Measurements from ENCODE around the gene TMEM131. TPM values are rescaled to one million over a fixed set of nuclear protein-coding genes. Genes with fewer than 3 reads are reported as not detected.

The TMEM131 gene
- total and polyA plus RNA-seq, 7 experiments from 2014 or later: 10.6 to 46.4 (median 40.5) TPM

GRCh38 chr2:98020992-98021713, 25.4 kb upstream of the TMEM131 start:
- Histone ChIP-seq H3K27me3 (ENCODE audit: control insufficient read depth in 2 of 2, insufficient read depth in 2 of 2, low read length in 2 of 2) (no peaks in the 10 kb centered on the region), H3K36me3 (ENCODE audit: control insufficient read depth in 2 of 3, insufficient read depth in 3 of 3, low read length in 3 of 3) (no peaks in the 10 kb centered on the region), H3K9me3 (ENCODE audit: control insufficient read depth in 2 of 3, low read length in 3 of 3) (no peaks in the 10 kb centered on the region), H3K4me1 (ENCODE audit: control insufficient read depth in 2 of 2, insufficient read depth in 2 of 2, low read length in 2 of 2) (no peaks in the 10 kb centered on the region), H3K4me3 (ENCODE audit: low read length) (no peak overlapping the region), H3K27ac (ENCODE audit: low read depth, low read length) (no peak overlapping the region)
- Mint-ChIP-seq H3K4me3 (no peak overlapping the region), H3K4me1 (peaks cover 2 to 5% (median 4%) of the 10 kb centered on the region in 7 donors), H3K9me3 (peaks cover 0 to 4% (median 0%) of the 10 kb centered on the region in 11 donors), H3K27ac (no peak overlapping the region), H3K27me3 (peaks cover 3 to 18% (median 6%) of the 10 kb centered on the region in 5 donors), H3K36me3 (peaks cover 0 to 3% (median 0%) of the 10 kb centered on the region in 5 donors)
- no peak for DNase-seq
- intact Hi-C loops (cut with micrococcal nuclease): no loop called here
- ChIA-PET POLR2A (no interaction called here), CTCF (no interaction called here)
- ATAC-seq: no peak

DNA sequence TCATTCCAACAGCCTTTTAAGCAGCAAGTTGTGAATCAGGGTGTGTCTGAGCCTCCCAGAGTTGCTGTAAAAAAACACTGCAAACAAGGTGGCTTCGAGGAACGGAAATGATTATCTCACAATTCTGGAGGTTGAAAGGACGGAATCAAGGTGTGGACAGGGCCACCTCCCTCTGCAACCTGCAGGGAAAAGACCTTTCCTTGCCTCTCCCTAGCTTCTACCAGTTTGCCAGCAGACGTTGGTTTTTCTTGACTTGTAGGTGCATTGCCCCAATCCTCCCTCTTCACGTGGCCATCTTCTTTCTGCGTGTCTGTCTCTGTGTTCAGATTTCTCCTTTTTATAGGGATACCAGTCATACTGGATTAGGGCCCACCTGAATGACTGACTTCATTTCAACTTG, 24.8 kb upstream of the TMEM131 start:
- Histone ChIP-seq H3K27ac (ENCODE audit: low read depth, low read length) (no peak overlapping the region), H3K9me3 (ENCODE audit: control insufficient read depth in 2 of 3, low read length in 3 of 3) (no peaks in the 10 kb centered on the region), H3K36me3 (ENCODE audit: control insufficient read depth in 2 of 3, insufficient read depth in 3 of 3, low read length in 3 of 3) (no peaks in the 10 kb centered on the region), H3K27me3 (ENCODE audit: control insufficient read depth in 2 of 2, insufficient read depth in 2 of 2, low read length in 2 of 2) (no peaks in the 10 kb centered on the region), H3K4me1 (ENCODE audit: control insufficient read depth in 2 of 2, insufficient read depth in 2 of 2, low read length in 2 of 2) (no peaks in the 10 kb centered on the region), H3K4me3 (ENCODE audit: low read length) (no peak overlapping the region)
- intact Hi-C loops (cut with micrococcal nuclease): no loop called here
- ChIA-PET CTCF (no interaction called here), POLR2A (no interaction called here)
- ATAC-seq (no peak), DNase-seq (no peak)
- Mint-ChIP-seq H3K4me1 (peaks cover 0 to 5% (median 0%) of the 10 kb centered on the region in 7 donors), H3K9me3 (peaks cover 0 to 4% (median 0%) of the 10 kb centered on the region in 11 donors), H3K4me3 (no peak overlapping the region), H3K27ac (no peak overlapping the region), H3K27me3 (peaks cover 3 to 16% (median 6%) of the 10 kb centered on the region in 5 donors), H3K36me3 (peaks cover 0 to 3% (median 0%) of the 10 kb centered on the region in 5 donors)

- Histone ChIP-seq H3K9me3 (ENCODE audit: control insufficient read depth in 2 of 3, low read length in 3 of 3) (no peaks in the 10 kb centered on the region), H3K4me1 (ENCODE audit: control insufficient read depth in 2 of 2, insufficient read depth in 2 of 2, low read length in 2 of 2) (no peaks in the 10 kb centered on the region), H3K27me3 (ENCODE audit: control insufficient read depth in 2 of 2, insufficient read depth in 2 of 2, low read length in 2 of 2) (no peaks in the 10 kb centered on the region), H3K4me3 (ENCODE audit: low read length) (no peak overlapping the region), H3K36me3 (ENCODE audit: control insufficient read depth in 2 of 3, insufficient read depth in 3 of 3, low read length in 3 of 3) (no peaks in the 10 kb centered on the region), H3K27ac (ENCODE audit: low read depth, low read length) (no peak overlapping the region)
- H3K27me3 Mint-ChIP-seq: peaks cover 0 to 11% (median 5%) of the 10 kb centered on the region in 5 donors
- peaks cover 0 to 3% (median 0%) of the 10 kb centered on the region in 5 donors for H3K36me3 Mint-ChIP-seq
- H3K27ac Mint-ChIP-seq: no peak overlapping the region
- H3K4me1 Mint-ChIP-seq: peaks cover 0 to 8% (median 0%) of the 10 kb centered on the region in 7 donors
- intact Hi-C loops (cut with micrococcal nuclease): no loop called here
- ChIA-PET CTCF (no interaction called here), POLR2A (no interaction called here)
- H3K4me3 Mint-ChIP-seq: no peak overlapping the region
- H3K9me3 Mint-ChIP-seq: peaks cover 0 to 4% (median 0%) of the 10 kb centered on the region in 11 donors
- ATAC-seq: peak; percentile 28
- no peak for DNase-seq
Observed at GRCh38 chr2:98016908-98017670, 21.3 kb upstream of the TMEM131 start.

GRCh38 chr2:98015671-98016070, 19.9 kb upstream of the TMEM131 start:
- H3K36me3 ChIP-seq (ENCODE audit: control insufficient read depth in 2 of 3, insufficient read depth in 3 of 3, low read length in 3 of 3): no peaks in the 10 kb centered on the region
- H3K4me1 ChIP-seq (ENCODE audit: control insufficient read depth in 2 of 2, insufficient read depth in 2 of 2, low read length in 2 of 2): no peaks in the 10 kb centered on the region
- DNase-seq (no peak), ATAC-seq (no peak)
- Mint-ChIP-seq H3K27me3 (peaks cover 0 to 6% (median under 1%) of the 10 kb centered on the region in 5 donors), H3K9me3 (peaks cover 0 to 2% (median 0%) of the 10 kb centered on the region in 11 donors), H3K36me3 (peaks cover 0 to 1% (median 0%) of the 10 kb centered on the region in 5 donors), H3K4me1 (peaks cover 0 to 15% (median 0%) of the 10 kb centered on the region in 7 donors), H3K4me3 (no peak overlapping the region), H3K27ac (no peak overlapping the region)
- no peaks in the 10 kb centered on the region for H3K27me3 ChIP-seq (ENCODE audit: control insufficient read depth in 2 of 2, insufficient read depth in 2 of 2, low read length in 2 of 2)
- intact Hi-C loops (cut with micrococcal nuclease): no loop called here
- POLR2A ChIA-PET: no interaction called here
- no peak overlapping the region for H3K4me3 ChIP-seq (ENCODE audit: low read length)
- H3K27ac ChIP-seq (ENCODE audit: low read depth, low read length): no peak overlapping the region
- no peaks in the 10 kb centered on the region for H3K9me3 ChIP-seq (ENCODE audit: control insufficient read depth in 2 of 3, low read length in 3 of 3)
- CTCF ChIA-PET: interaction anchor here (0.6 kb wide), 1 partner anchor 238 kb away, joined by 3 read pairs; no protein-coding TSS in a partner anchor

DNA sequence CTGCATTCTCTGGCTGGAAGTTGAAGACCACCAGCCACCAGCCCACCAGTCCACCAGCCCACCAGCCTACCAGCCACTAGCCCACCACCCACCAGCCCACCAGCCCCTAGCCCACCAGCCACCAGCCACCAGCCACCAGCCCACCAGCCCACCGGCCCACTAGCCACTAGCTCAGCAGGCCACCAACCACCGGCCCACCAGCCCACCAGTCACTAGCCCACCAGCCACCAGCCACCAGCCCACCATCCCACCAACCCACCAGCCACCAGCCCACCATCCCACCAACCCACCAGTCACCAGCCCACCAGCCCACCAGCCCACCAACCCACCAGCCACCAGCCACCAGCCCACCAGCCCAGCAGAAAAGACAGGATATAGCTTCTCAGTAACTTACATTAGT, 18.6 kb upstream of the TMEM131 start:
- ChIA-PET CTCF (no interaction called here), POLR2A (no interaction called here)
- Mint-ChIP-seq H3K9me3 (peaks cover 0 to 2% (median 0%) of the 10 kb centered on the region in 11 donors), H3K36me3 (no peaks in the 10 kb centered on the region), H3K27me3 (peaks cover 0 to 6% (median 0%) of the 10 kb centered on the region in 5 donors), H3K4me3 (no peak overlapping the region), H3K4me1 (peaks cover 0 to 20% (median 0%) of the 10 kb centered on the region in 7 donors), H3K27ac (no peak overlapping the region)
- Histone ChIP-seq H3K36me3 (ENCODE audit: control insufficient read depth in 2 of 3, insufficient read depth in 3 of 3, low read length in 3 of 3) (no peaks in the 10 kb centered on the region), H3K4me3 (ENCODE audit: low read length) (no peak overlapping the region), H3K27ac (ENCODE audit: low read depth, low read length) (no peak overlapping the region), H3K9me3 (ENCODE audit: control insufficient read depth in 2 of 3, low read length in 3 of 3) (no peaks in the 10 kb centered on the region), H3K4me1 (ENCODE audit: control insufficient read depth in 2 of 2, insufficient read depth in 2 of 2, low read length in 2 of 2) (no peaks in the 10 kb centered on the region), H3K27me3 (ENCODE audit: control insufficient read depth in 2 of 2, insufficient read depth in 2 of 2, low read length in 2 of 2) (no peaks in the 10 kb centered on the region)
- intact Hi-C loops (cut with micrococcal nuclease): no loop called here
- ATAC-seq (no peak), DNase-seq (no peak)

GRCh38 chr2:98013407-98014042, 17.8 kb upstream of the TMEM131 start:
- intact Hi-C loops (cut with micrococcal nuclease): no loop called here
- Histone ChIP-seq H3K27me3 (ENCODE audit: control insufficient read depth in 2 of 2, insufficient read depth in 2 of 2, low read length in 2 of 2) (no peaks in the 10 kb centered on the region), H3K27ac (ENCODE audit: low read depth, low read length) (no peak overlapping the region), H3K36me3 (ENCODE audit: control insufficient read depth in 2 of 3, insufficient read depth in 3 of 3, low read length in 3 of 3) (no peaks in the 10 kb centered on the region), H3K4me1 (ENCODE audit: control insufficient read depth in 2 of 2, insufficient read depth in 2 of 2, low read length in 2 of 2) (no peaks in the 10 kb centered on the region), H3K9me3 (ENCODE audit: control insufficient read depth in 2 of 3, low read length in 3 of 3) (no peaks in the 10 kb centered on the region), H3K4me3 (ENCODE audit: low read length) (no peak overlapping the region)
- peaks cover 0 to 20% (median 0%) of the 10 kb centered on the region in 7 donors for H3K4me1 Mint-ChIP-seq
- H3K27me3 Mint-ChIP-seq: peaks cover 0 to 6% (median 0%) of the 10 kb centered on the region in 5 donors
- no peak overlapping the region for H3K4me3 Mint-ChIP-seq
- no peak for ATAC-seq
- CTCF ChIA-PET: no interaction called here
- POLR2A ChIA-PET: no interaction called here
- H3K27ac Mint-ChIP-seq: no peak overlapping the region
- H3K36me3 Mint-ChIP-seq: no peaks in the 10 kb centered on the region
- peak in 1 of 9 donors; percentile 30 for DNase-seq
- H3K9me3 Mint-ChIP-seq: peaks cover 0 to 2% (median 0%) of the 10 kb centered on the region in 11 donors

Measured in naive thymus-derived CD4-positive, alpha-beta T cell (primary cell).